Hypothalamus (tissue), 51 donors: ENCODE measurements around the gene MVB12B.

Experiments used
- DNase-seq, 51 donors: peaks; one replicate each; lab custom pipeline; 2025; lab: John Stamatoyannopoulos, UW

The MVB12B gene

GRCh38 chr9:126440940-126441339, 114.3 kb downstream of the MVB12B start:
- DNase-seq: peak in 34 of 51 donors; percentile 27 to 85 (median 56)

- DNase-seq: no peak
Observed at GRCh38 chr9:126442636-126443035, 116.0 kb downstream of the MVB12B start.

DNA sequence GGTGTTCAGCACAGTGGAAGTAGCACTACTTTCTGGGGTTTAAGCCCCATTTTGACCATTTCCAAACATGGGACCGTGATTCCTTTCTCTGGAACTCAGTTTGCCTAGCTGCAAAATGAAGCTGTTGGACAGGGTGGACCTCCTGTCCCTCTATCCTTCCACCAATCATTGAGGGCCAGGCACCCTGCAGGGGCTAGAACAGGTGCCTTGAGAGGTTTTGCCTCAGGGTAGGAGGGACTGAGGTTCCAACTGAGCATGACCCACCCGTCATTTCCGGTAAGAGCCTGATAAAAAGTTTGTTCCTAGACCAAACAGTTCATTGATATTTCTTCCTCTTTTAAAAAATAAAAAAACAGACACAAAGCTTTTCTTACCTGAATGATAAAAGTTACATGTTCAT, 116.5 kb downstream of the MVB12B start:
- no peak for DNase-seq

GRCh38 chr9:126448136-126448535, 121.5 kb downstream of the MVB12B start:
- no peak for DNase-seq

GRCh38 chr9:126448865-126449577, 122.4 kb downstream of the MVB12B start:
- no peak for DNase-seq

- DNase-seq: no peak
Observed at GRCh38 chr9:126449725-126450667, 123.4 kb downstream of the MVB12B start.

DNA sequence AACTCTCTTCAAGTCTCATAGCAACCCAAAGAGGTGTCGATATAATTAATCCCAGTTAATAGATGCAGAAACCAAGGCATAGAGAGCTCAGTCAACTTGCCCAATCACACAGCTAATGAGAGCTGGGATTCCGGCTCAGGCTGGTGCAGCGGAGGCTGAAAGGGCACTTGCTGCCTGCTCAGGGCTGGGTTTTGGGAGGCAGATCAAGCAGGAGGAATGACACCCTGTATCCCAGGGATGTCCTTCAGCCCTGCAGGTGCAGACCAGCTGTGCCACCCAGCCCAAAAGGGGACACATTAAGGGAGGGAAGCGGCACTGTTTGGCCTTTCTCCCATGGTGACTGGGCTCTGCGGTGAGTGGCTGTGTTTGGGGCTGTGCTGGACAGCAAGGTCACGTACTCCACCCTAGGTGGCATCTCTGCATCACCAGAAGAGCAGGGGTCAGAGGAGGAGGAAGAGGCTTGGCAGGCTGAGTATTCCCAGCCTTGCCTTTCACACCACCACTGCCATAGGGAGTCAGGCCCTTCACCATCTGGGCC, 124.1 kb downstream of the MVB12B start:
- no peak for DNase-seq

GRCh38 chr9:126451316-126451885, 124.8 kb downstream of the MVB12B start:
- no peak for DNase-seq

- DNase-seq: no peak
Observed at GRCh38 chr9:126452106-126452505, 125.5 kb downstream of the MVB12B start.

DNA sequence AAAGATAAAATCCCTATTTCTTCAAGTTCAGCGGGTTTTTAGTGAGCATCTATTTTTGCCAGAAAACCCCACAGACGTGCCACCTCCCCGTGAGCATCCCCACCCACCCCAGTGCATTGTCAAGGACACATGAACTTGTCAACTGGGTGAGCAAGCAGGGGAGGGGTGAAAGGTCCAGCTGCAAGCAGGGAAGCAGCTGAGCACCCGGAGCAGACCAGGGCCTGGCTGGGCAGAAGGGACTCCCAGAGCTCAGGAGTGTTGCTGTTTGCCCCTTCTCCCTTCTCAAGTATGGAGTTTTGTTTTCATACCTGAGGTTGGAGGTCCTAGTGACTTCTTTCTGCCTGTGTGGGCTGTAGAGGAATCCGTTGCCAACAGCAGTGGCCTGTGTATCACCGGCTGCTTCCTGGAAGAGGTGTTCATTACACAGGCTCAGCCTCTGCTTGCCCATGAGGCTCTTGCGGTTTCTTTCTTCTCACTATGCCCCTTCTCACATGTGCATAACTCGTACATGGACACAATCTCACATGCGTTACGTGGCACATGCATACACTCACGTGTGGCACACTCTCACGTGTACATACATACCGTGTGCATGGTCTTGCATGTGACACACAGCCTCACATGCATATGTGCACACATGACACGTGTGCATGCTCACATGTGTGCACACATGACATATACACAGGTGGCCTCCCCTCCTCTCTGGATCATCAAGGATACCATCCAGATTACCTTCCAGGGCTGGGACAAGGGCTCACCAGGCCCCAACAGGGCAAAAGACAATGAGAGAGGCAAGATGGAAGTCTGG, 126.7 kb downstream of the MVB12B start:
- DNase-seq: no peak

DNA sequence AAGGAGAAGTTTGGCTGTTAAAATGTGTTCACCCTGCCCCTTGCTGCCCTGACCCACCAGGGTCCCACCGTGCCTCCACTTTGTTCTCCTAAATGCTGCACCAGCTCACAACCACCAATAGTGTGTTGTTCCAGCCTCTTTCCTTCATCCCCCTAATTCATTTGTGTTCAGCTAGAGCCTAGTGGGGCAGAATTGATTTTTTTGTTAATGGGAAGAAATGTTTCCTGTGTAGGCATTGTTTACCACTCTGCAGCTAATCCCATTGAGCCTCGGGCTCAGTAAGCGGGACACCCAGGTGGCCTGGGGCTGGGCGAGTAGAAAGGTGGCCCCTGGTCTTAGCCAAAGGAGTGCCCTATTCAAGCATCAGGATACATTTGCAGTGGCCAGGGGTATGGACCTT, 127.6 kb downstream of the MVB12B start:
- DNase-seq: no peak

DNA sequence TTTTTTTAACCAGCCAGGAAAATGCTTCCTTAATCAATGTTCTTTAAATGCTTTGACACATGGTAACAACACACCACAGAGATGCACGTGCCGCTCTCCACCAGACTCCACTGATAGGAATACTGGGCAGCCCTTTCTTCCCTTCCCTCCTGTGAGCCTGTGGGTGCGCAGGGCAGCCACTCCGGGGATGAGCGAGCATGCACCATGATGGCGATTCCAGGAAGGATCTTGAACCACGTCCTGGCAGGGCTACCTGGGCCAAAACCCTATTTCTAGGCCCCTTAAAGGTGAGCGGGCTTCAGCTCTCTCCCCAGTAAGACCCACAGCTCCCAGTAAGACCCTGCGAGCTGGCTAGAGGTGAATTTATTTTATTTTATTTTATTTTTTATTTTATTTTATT, 128.2 kb downstream of the MVB12B start:
- no peak for DNase-seq

GRCh38 chr9:126456441-126457174, 130.0 kb downstream of the MVB12B start:
- no peak for DNase-seq

DNA sequence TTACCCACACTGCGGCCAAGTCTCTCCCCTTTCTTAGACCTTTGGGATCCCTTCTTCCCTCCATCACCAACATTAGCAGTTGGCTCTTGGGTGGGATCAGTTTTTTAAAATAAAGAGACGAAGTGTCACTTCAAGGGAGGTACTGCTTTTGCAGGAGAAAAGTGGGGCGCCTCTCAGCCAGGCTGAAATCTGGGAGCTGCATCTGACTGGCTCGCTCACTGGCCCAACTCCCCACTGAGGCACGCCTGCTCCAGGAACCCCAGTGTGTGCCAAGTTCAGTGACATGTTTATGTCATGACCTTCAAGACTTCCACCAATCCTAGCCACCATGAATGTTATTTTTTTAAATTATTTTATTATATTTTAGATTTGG, 130.5 kb downstream of the MVB12B start:
- DNase-seq: no peak

DNA sequence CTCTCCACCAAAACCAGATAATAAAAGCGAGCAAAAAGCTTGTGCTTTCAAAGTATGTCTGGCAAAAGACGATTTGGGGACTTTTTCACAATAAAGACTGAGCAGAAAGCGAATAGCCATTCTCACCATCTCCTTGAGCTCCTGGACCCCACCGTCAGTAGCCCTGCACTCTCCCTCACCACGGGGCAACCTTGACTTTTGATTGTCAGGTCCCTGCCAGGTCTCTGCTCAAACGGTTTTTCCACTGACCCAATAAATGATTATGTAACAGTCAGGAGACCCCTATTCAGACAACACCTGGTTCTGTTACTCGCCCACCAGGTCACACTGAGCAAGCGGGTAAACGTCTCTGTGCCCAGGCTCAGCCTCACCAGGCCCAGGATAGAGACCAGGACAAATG, 131.3 kb downstream of the MVB12B start:
- DNase-seq: no peak

DNA sequence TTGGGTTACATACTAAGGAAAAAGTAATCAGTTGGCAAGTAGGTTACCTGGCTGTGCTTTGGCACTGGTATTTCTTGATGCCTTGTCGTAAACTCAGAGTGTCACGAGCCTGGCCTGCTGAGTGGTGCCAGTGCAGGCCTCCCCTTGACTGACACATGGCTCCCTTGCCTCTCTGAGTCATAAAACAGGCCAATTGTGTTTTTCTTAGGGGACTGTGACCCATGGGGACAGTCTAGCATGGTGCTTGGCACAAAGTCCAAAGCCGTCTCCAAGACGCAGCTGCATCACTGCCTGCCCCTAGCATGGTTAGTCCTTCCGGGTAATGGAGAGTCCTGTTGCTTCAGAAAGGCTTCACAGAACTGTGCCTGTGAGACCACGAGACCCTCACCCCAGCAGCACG, 132.5 kb downstream of the MVB12B start:
- DNase-seq: peak in 14 of 51 donors; percentile 13 to 67 (median 42)

DNA sequence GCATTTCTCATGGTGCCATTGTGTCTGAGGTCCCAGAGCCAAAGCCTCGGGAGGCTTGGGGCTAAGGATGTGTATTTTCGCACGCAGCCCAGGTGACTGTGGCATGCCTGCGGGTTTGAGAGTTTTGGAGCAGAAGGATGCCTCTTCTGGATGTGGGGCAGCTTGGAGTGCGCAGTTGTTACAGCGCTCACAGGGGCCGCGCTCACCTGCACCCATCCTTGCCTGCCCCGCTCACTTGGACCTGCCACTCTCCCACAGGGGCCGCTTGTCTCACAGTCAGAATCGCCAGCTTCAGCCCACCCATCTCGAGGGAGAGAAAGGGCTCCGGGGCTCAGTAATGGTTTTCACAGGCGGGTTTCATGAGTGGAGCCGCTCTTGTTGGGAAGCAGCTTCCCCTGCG, 132.9 kb downstream of the MVB12B start:
- no peak for DNase-seq

- no peak for DNase-seq
Observed at GRCh38 chr9:126459965-126460843, 133.6 kb downstream of the MVB12B start.

- DNase-seq: no peak
Observed at GRCh38 chr9:126461029-126461428, 134.4 kb downstream of the MVB12B start.
